ENCODE measurements around the gene TMEM213. TPM values are rescaled to one million over a fixed set of nuclear protein-coding genes. Genes with fewer than 3 reads are reported as not detected.

TMEM213 gene
- total and polyA plus RNA-seq, 2 of the 13 experiments (the other 11 are each of a cell fraction or from before 2014, with no cell fraction given) = not detected

- intact Hi-C loops (cut with micrococcal nuclease; ENCODE audit: unreplicated experiment) (no loop called here), in situ Hi-C loops (cut with HindIII; ENCODE audit: extremely low pct_ligation_motif_present, low pct_unique_long_range_greater_than_20kb) (no loop called here)
- peaks cover 0 to 3% of the 10 kb centered on the region in 2 experiments; a peak in 1 of 5 replicates for H3K27me3 ChIP-seq (ENCODE audit: control insufficient read depth in 1 of 2, insufficient read depth in 2 of 2, low read length in 2 of 2)
- no peaks in the 10 kb centered on the region for H4K20me1 ChIP-seq (ENCODE audit: insufficient read depth, low read length)
- H3K36me3 ChIP-seq (replicated peaks in 1 of 2; ENCODE audit: control insufficient read depth in 1 of 2, insufficient read depth in 2 of 2, low read length in 2 of 2) = no peaks in the 10 kb centered on the region
- POLR2A ChIA-PET = no interaction called here
- TF ChIP-seq, protein P1, sequence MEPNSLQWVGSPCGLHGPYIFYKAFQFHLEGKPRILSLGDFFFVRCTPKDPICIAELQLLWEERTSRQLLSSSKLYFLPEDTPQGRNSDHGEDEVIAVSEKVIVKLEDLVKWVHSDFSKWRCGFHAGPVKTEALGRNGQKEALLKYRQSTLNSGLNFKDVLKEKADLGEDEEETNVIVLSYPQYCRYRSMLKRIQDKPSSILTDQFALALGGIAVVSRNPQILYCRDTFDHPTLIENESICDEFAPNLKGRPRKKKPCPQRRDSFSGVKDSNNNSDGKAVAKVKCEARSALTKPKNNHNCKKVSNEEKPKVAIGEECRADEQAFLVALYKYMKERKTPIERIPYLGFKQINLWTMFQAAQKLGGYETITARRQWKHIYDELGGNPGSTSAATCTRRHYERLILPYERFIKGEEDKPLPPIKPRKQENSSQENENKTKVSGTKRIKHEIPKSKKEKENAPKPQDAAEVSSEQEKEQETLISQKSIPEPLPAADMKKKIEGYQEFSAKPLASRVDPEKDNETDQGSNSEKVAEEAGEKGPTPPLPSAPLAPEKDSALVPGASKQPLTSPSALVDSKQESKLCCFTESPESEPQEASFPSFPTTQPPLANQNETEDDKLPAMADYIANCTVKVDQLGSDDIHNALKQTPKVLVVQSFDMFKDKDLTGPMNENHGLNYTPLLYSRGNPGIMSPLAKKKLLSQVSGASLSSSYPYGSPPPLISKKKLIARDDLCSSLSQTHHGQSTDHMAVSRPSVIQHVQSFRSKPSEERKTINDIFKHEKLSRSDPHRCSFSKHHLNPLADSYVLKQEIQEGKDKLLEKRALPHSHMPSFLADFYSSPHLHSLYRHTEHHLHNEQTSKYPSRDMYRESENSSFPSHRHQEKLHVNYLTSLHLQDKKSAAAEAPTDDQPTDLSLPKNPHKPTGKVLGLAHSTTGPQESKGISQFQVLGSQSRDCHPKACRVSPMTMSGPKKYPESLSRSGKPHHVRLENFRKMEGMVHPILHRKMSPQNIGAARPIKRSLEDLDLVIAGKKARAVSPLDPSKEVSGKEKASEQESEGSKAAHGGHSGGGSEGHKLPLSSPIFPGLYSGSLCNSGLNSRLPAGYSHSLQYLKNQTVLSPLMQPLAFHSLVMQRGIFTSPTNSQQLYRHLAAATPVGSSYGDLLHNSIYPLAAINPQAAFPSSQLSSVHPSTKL (CRISPR knock-in tag; IDR thresholded peaks at IDR 0.05) = 0 out of 2 replicates have a peak, but pooled peaks have one; percentile 11
- no peak for TF ChIP-seq BCL6 (CRISPR knock-in tag; IDR thresholded peaks at IDR 0.05)
- no peak for TF ChIP-seq ZNF235 (CRISPR knock-in tag; IDR thresholded peaks at IDR 0.05; ENCODE audit: borderline replicate concordance)
- TF ChIP-seq ZNF225 (CRISPR knock-in tag; IDR thresholded peaks at IDR 0.05) = no peak
- 0 out of 2 replicates have a peak, but pooled peaks have one; percentile 20 for TF ChIP-seq CEBPB (IDR thresholded peaks at IDR 0.05; ENCODE audit: borderline replicate concordance, low read depth, low read length)
- peak; percentile 81 for TF ChIP-seq TEAD3 (CRISPR knock-in tag; optimal IDR thresholded peaks at IDR 0.05; ENCODE audit: borderline replicate concordance)
- TF ChIP-seq, protein P2, sequence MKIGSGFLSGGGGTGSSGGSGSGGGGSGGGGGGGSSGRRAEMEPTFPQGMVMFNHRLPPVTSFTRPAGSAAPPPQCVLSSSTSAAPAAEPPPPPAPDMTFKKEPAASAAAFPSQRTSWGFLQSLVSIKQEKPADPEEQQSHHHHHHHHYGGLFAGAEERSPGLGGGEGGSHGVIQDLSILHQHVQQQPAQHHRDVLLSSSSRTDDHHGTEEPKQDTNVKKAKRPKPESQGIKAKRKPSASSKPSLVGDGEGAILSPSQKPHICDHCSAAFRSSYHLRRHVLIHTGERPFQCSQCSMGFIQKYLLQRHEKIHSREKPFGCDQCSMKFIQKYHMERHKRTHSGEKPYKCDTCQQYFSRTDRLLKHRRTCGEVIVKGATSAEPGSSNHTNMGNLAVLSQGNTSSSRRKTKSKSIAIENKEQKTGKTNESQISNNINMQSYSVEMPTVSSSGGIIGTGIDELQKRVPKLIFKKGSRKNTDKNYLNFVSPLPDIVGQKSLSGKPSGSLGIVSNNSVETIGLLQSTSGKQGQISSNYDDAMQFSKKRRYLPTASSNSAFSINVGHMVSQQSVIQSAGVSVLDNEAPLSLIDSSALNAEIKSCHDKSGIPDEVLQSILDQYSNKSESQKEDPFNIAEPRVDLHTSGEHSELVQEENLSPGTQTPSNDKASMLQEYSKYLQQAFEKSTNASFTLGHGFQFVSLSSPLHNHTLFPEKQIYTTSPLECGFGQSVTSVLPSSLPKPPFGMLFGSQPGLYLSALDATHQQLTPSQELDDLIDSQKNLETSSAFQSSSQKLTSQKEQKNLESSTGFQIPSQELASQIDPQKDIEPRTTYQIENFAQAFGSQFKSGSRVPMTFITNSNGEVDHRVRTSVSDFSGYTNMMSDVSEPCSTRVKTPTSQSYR (CRISPR knock-in tag; IDR thresholded peaks at IDR 0.05; ENCODE audit: borderline replicate concordance) = 0 out of 2 replicates have a peak, but pooled peaks have one; percentile 20
- WGBS (ENCODE audit: low lambda C conversion rate) = 51% methylated on average over 8 of the region's 10 CpGs
- CTCF ChIA-PET (ENCODE audit: low intra/inter-chr PET ratio, low total read pairs) = no interaction called here
- no peaks in the 10 kb centered on the region for H3K9me3 ChIP-seq (ENCODE audit: low read length)
- ATAC-seq = no peak
- peaks cover 67% of the 10 kb centered on the region for H3K4me1 ChIP-seq (ENCODE audit: insufficient read depth, low read length)
- no peaks in the 10 kb centered on the region for H3K79me2 ChIP-seq (ENCODE audit: insufficient read depth, low read length)
- H3K4me3 ChIP-seq (replicated peaks in 1 of 3; ENCODE audit: insufficient read depth in 1 of 3, low read depth in 2 of 3, low read length in 3 of 3) = no peak overlapping the region
- no TSS peak for BruUV-seq (replicated peaks)
- no peak for FAIRE-seq
- H3K27ac ChIP-seq (ENCODE audit: extremely low read length, insufficient read depth, low read length) = no peak overlapping the region
- DNase-seq (ENCODE audit: low spot score) = peak; percentile 14
- no peak overlapping the region for H2AFZ ChIP-seq (ENCODE audit: low read length)
- H3K9ac ChIP-seq (ENCODE audit: insufficient read depth, low read depth, low read length) = no peak overlapping the region
- H3K4me2 ChIP-seq (ENCODE audit: low read depth, low read length) = peak overlapping the region; percentile 30; the same call in 1 of the 2 replicates
Measured at GRCh38 chr7:138755331-138755747, 42.5 kb upstream of the TMEM213 start.

All from HepG2 (cell line).